Measurements from ENCODE around the gene GNAT2. TPM values are rescaled to one million over a fixed set of nuclear protein-coding genes. Genes with fewer than 3 reads are reported as not detected.

GNAT2 gene
- total RNA-seq, 1 experiment from 2014 or later: not detected

- TF ChIP-seq E2F5 (CRISPR knock-in tag; IDR thresholded peaks at IDR 0.05) (no peak), IRF2 (CRISPR knock-in tag; IDR thresholded peaks at IDR 0.05; ENCODE audit: borderline replicate concordance, low read depth) (no peak), USF1 (CRISPR knock-in tag; IDR thresholded peaks at IDR 0.05) (no peak)
Observed at GRCh38 chr1:109610609-109611307, 8.7 kb downstream of the GNAT2 start (continued).

- Mint-ChIP-seq H3K4me3 (no peak overlapping the region), H3K36me3 (no peaks in the 10 kb centered on the region), H3K4me1 (peaks cover 27% of the 10 kb centered on the region), H3K9me3 (no peaks in the 10 kb centered on the region), H3K27me3 (ENCODE audit: low read depth) (no peaks in the 10 kb centered on the region), H3K27ac (no peak overlapping the region)
- POLR2A ChIA-PET: no interaction called here
- TF ChIP-seq PRRX2 (CRISPR knock-in tag; IDR thresholded peaks at IDR 0.05) (no peak), ZNF671 (CRISPR knock-in tag; IDR thresholded peaks at IDR 0.05) (no peak), ZBTB43 (CRISPR knock-in tag; IDR thresholded peaks at IDR 0.05) (no peak), ATF6 (CRISPR knock-in tag; IDR thresholded peaks at IDR 0.05) (no peak), E2F1 (CRISPR knock-in tag; IDR thresholded peaks at IDR 0.05) (no peak), ZNF423 (CRISPR knock-in tag; IDR thresholded peaks at IDR 0.05) (no peak), ZMAT4 (CRISPR knock-in tag; IDR thresholded peaks at IDR 0.05) (no peak), ZNF416 (CRISPR knock-in tag; IDR thresholded peaks at IDR 0.05) (no peak), JAZF1 (CRISPR knock-in tag; IDR thresholded peaks at IDR 0.05) (no peak), ELF4 (CRISPR knock-in tag; IDR thresholded peaks at IDR 0.05; ENCODE audit: low read depth) (no peak), USF2 (CRISPR knock-in tag; IDR thresholded peaks at IDR 0.05) (no peak), ATF1 (CRISPR knock-in tag; IDR thresholded peaks at IDR 0.05) (no peak), FOXK1 (CRISPR knock-in tag; IDR thresholded peaks at IDR 0.05) (no peak), ZNF138 (CRISPR knock-in tag; conservative IDR thresholded peaks at IDR 0.05) (no peak), RELA (CRISPR knock-in tag; IDR thresholded peaks at IDR 0.05; ENCODE audit: borderline replicate concordance) (no peak), TEAD1 (CRISPR knock-in tag; IDR thresholded peaks at IDR 0.05) (no peak)
- ATAC-seq (no peak), DNase-seq (ENCODE audit: low spot score) (no peak)
- CTCF ChIA-PET: interaction anchor here (0.8 to 2.5 kb wide), 2 partner anchors 11 to 20 kb away, joined by 4 to 9 read pairs; no protein-coding TSS in a partner anchor
Observed at GRCh38 chr1:109609881-109610280, 9.5 kb downstream of the GNAT2 start.

Measured in WTC11 (cell line).